Karpas-422 (cell line): ENCODE measurements around the gene CALU. TPM values are rescaled to one million over a fixed set of nuclear protein-coding genes. Genes with fewer than 3 reads are reported as not detected.

Source experiments
- DNase-seq: peaks from one replicate; pipeline ENCODE4 v3.0.0-alpha.2; 2015
- H2AFZ ChIP-seq: fragments of 200-600 bp; sonication (generic); 2 replicates; pipeline ENCODE4 v1.6.1; 2014; ENCODE audit warnings: antibody characterized with exemption, low read length, mixed read lengths
- H3K27ac ChIP-seq: fragments of 200-600 bp; sonication (generic); 2 replicates; pipeline ENCODE4 v1.5.1; 2014; ENCODE audit warnings: mild to moderate bottlenecking, low read length, moderate library complexity
- H3K27me3 ChIP-seq: fragments of 200-600 bp; sonication (generic); 2 replicates; pipeline ENCODE4 v1.6.1; 2014; ENCODE audit warnings: low read length, mixed read lengths
- H3K36me3 ChIP-seq: fragments of 200-600 bp; sonication (generic); 2 replicates; pipeline ENCODE4 v1.6.1; 2014; ENCODE audit warnings: low read length, mixed read lengths; ENCODE audit not compliant: insufficient read depth
- H3K4me1 ChIP-seq: fragments of 200-600 bp; sonication (generic); 2 replicates; pipeline ENCODE4 v1.6.1; 2014; ENCODE audit warnings: mild to moderate bottlenecking, low read length, mixed read lengths
- H3K4me2 ChIP-seq: fragments of 200-600 bp; sonication (generic); 2 replicates; pipeline ENCODE4 v1.6.1; 2014; ENCODE audit warnings: low read length, low read depth, mild to moderate bottlenecking; ENCODE audit not compliant: poor library complexity, severe bottlenecking
- H3K4me3 ChIP-seq: fragments of 200-600 bp; sonication (generic); 2 replicates; pipeline ENCODE4 v1.5.1; 2014; ENCODE audit warnings: mild to moderate bottlenecking, antibody characterized with exemption, low read length, mixed read lengths
- H3K79me2 ChIP-seq: fragments of 200-600 bp; sonication (generic); 2 replicates; pipeline ENCODE4 v1.6.1; 2014; ENCODE audit warnings: mild to moderate bottlenecking, low read length, mixed read lengths
- H3K9ac ChIP-seq: fragments of 200-600 bp; sonication (generic); 2 replicates; pipeline ENCODE4 v1.6.0; 2014; ENCODE audit warnings: low read length
- H3K9me2 ChIP-seq: fragments of 200-600 bp; sonication (generic), shearing (Covaris generic); replicated peaks from 2 replicates; pipeline ENCODE4 v1.6.0; 2014; ENCODE audit warnings: mild to moderate bottlenecking, low read length, moderate library complexity; ENCODE audit not compliant: insufficient read depth
- H3K9me3 ChIP-seq: fragments of 300-700, 200-600 bp; sonication (generic); 2 replicates; pipeline ENCODE4 v1.6.1; 2014; ENCODE audit warnings: low read length, mixed read lengths
- H4K20me1 ChIP-seq: fragments of 200-600 bp; sonication (generic); 2 replicates; pipeline ENCODE4 v1.6.1; 2014; ENCODE audit warnings: mild to moderate bottlenecking, antibody characterized with exemption, low read length, low read depth; ENCODE audit not compliant: insufficient read depth
- total RNA-seq: library from RNA; depleted of rRNA; stranded (reverse); fragments of >200 nt; shearing (Covaris generic); gene quantifications from 2 replicates; pipeline ENCODE4 v1.2.3, GENCODE V29; 2014; ENCODE audit warnings: low replicate concordance

Gene CALU
- total RNA-seq, 1 experiment from 2014 or later: 42.1 TPM

DNA sequence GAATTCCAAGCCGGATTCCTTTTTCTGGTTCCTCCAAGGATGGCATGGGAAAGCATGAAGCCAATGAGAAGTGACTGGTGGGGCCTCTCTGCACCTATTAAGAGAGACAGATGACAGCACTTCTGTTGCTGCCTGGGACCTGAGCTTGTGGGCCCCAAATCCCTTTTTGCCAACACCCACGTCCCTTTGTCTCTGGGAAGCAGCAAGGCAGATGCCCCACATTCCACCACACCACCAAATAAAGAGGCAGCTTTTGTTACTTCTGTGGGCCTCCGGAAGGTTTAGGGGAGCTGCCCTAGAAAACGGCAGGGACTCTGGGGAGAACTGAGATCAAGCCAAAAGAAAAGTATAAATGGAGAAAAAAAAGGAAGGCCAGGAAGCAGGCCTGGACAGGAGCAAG, 56.0 kb downstream of the CALU start:
- no peak overlapping the region for H3K4me2 ChIP-seq
- no peak overlapping the region for H2AFZ ChIP-seq
- H3K27me3 ChIP-seq: no peaks in the 10 kb centered on the region
- no peaks in the 10 kb centered on the region for H4K20me1 ChIP-seq
- peaks cover 5% of the 10 kb centered on the region; the same call in 1 of the 2 replicates for H3K79me2 ChIP-seq
- no peaks in the 10 kb centered on the region for H3K9me2 ChIP-seq
- no peak overlapping the region for H3K4me3 ChIP-seq
- no peak for DNase-seq
- no peaks in the 10 kb centered on the region for H3K9me3 ChIP-seq
- H3K36me3 ChIP-seq: no peaks in the 10 kb centered on the region
- peaks cover 22% of the 10 kb centered on the region for H3K4me1 ChIP-seq
- no peak overlapping the region for H3K27ac ChIP-seq
- no peak overlapping the region for H3K9ac ChIP-seq

DNA sequence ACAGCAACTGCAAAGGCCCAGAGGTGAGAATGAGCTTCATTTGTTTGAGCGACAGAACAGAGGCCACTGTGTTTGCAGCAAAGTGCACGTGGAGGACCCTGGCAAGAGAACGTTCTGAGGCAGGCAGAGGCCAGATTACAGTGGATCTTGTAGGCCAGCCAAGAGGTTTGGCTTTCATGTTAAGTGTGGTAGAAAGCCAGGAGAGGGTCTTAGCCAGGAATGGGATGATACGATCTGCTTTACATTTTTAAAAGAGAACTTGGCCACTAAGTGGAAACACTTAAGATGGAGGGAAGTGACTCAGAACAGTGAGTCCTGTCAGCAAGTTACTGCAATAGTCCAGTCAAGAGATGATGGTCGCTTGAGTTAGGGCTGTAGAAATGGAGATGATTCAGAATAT, 57.2 kb downstream of the CALU start:
- no peak for DNase-seq

DNA sequence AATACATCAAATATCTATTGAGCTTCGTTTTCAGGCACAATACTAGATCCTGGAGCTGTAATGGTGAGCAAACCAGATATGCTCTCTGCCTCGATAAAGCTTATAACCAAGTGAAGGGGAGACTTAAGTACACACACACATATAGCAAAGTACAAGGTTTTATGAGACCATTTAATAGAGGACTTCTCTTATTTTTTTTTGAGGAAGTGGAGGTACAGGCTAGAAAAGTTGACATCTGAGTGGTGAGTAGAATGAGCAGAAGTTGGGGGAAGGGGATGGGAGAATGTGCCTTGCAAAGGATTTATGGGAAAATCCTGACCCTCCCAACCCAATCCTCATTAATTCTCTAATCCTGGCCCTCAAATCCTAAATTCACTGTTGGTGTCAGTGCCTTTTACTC, 60.3 kb downstream of the CALU start:
- no peaks in the 10 kb centered on the region for H3K9me2 ChIP-seq
- no peaks in the 10 kb centered on the region for H4K20me1 ChIP-seq
- no peak overlapping the region for H2AFZ ChIP-seq
- H3K9me3 ChIP-seq: no peaks in the 10 kb centered on the region
- no peak overlapping the region for H3K4me3 ChIP-seq
- H3K79me2 ChIP-seq: no peaks in the 10 kb centered on the region
- no peak overlapping the region for H3K27ac ChIP-seq
- 0 out of 2 replicates have a peak, but pooled peaks cover 2% of the 10 kb centered on the region for H3K4me1 ChIP-seq
- DNase-seq: no peak
- no peak overlapping the region for H3K9ac ChIP-seq
- H3K27me3 ChIP-seq: no peaks in the 10 kb centered on the region
- H3K36me3 ChIP-seq: peaks cover 7% of the 10 kb centered on the region; the same call in 1 of the 2 replicates
- no peak overlapping the region for H3K4me2 ChIP-seq

More for the DNA sequence above, 57.2 kb downstream of the CALU start:
- no peak overlapping the region for H3K9ac ChIP-seq
- no peaks in the 10 kb centered on the region for H4K20me1 ChIP-seq
- H2AFZ ChIP-seq: no peak overlapping the region
- no peaks in the 10 kb centered on the region for H3K9me3 ChIP-seq
- peaks cover 6% of the 10 kb centered on the region; the same call in 1 of the 2 replicates for H3K36me3 ChIP-seq
- H3K27ac ChIP-seq: no peak overlapping the region
- H3K4me2 ChIP-seq: no peak overlapping the region
- no peak overlapping the region for H3K4me3 ChIP-seq
- no peaks in the 10 kb centered on the region for H3K27me3 ChIP-seq
- no peaks in the 10 kb centered on the region for H3K9me2 ChIP-seq
- H3K4me1 ChIP-seq: peaks cover 16% of the 10 kb centered on the region
- H3K79me2 ChIP-seq: peaks cover 5% of the 10 kb centered on the region; the same call in 1 of the 2 replicates

DNA sequence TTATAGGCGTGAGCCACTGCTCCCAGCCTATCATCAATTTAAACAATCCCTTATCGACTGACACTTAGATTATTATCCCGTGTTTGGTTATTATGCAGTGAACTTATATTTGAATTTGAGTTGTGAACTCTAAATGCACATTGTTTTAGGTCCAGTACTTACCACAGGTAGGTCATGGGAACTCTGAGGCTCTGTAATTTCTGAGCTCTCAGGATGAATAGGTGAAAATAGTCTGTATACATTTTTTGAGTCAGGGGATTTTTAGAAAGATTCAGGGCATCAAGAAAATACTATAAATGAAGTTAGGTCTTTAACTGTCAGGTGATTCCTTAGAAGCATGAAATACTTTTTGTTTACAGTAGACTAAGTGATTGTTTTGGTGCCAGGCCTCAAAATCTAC, 61.4 kb downstream of the CALU start:
- no peak overlapping the region for H3K4me2 ChIP-seq
- H3K4me3 ChIP-seq: no peak overlapping the region
- no peaks in the 10 kb centered on the region for H3K9me3 ChIP-seq
- no peaks in the 10 kb centered on the region for H3K79me2 ChIP-seq
- no peak overlapping the region for H3K27ac ChIP-seq
- no peaks in the 10 kb centered on the region for H3K9me2 ChIP-seq
- H3K9ac ChIP-seq: no peak overlapping the region
- no peak overlapping the region for H2AFZ ChIP-seq
- no peaks in the 10 kb centered on the region for H4K20me1 ChIP-seq
- no peaks in the 10 kb centered on the region for H3K27me3 ChIP-seq
- DNase-seq: no peak
- H3K36me3 ChIP-seq: peaks cover 7% of the 10 kb centered on the region; the same call in 1 of the 2 replicates
- H3K4me1 ChIP-seq: 0 out of 2 replicates have a peak, but pooled peaks cover 2% of the 10 kb centered on the region

DNA sequence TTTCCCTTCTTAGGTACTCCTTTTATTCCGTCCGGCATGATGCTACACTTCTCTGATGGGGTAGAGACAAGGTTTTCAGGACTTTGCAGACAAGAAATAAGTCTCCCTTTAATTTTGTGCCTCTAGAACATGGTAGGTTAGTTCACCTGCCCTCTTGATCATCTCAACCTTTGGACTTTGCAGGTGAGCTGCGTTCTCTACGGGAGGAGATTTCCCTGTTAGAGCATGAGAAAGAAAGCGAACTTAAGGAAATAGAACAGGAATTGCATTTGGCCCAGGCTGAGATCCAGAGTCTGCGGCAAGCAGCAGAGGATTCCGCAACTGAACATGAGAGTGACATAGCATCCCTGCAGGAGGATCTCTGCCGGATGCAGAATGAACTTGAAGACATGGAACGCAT, 61.8 kb downstream of the CALU start:
- Histone ChIP-seq H3K4me3 (no peak overlapping the region), H2AFZ (no peak overlapping the region), H3K79me2 (no peaks in the 10 kb centered on the region), H3K27me3 (no peaks in the 10 kb centered on the region), H3K9me3 (no peaks in the 10 kb centered on the region), H3K9me2 (no peaks in the 10 kb centered on the region), H3K4me1 (0 out of 2 replicates have a peak, but pooled peaks cover 2% of the 10 kb centered on the region), H3K4me2 (no peak overlapping the region), H4K20me1 (no peaks in the 10 kb centered on the region), H3K9ac (no peak overlapping the region), H3K27ac (no peak overlapping the region), H3K36me3 (peaks cover 7% of the 10 kb centered on the region; the same call in 1 of the 2 replicates)
- no peak for DNase-seq

DNA sequence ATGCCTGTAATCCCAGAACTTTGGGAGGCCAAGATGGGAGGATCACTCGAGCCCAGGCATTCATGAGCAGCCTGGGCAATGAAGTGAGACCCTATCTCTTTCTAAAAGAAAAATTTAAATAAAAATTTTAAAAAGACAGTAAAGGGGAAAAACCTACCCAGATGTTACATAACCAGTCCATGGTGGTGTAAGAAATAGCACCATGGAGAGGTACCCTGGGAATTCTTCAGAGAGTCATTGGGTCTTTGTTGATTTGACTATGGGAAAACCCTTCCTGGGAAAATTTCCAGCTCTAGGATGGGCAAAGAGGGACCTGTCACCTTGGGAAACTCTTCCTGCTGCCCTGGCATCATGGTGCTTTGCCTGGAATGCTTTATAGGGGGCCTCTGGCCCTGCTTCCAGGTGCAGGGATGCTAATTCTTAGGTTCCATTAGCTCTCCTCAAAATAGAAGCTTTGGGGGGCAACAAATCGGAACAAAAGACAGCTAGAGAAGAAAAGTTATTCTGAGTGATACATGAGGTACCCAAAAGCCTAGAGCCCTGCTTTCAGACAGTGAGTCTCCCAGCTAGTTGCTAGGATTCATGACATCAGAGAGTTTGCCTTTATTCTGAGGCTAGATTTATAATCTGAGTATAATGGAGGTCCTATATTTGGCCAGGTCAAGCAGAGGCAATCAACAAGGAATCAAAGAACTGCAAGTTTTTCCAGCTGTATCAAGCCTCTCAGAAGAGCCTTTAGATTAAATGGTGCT, 62.7 kb downstream of the CALU start:
- H3K27me3 ChIP-seq: no peaks in the 10 kb centered on the region
- H3K4me2 ChIP-seq: no peak overlapping the region
- no peaks in the 10 kb centered on the region for H3K9me3 ChIP-seq
- H3K4me1 ChIP-seq: 0 out of 2 replicates have a peak, but pooled peaks cover 2% of the 10 kb centered on the region
- H3K36me3 ChIP-seq: peaks cover 7% of the 10 kb centered on the region; the same call in 1 of the 2 replicates
- no peaks in the 10 kb centered on the region for H3K9me2 ChIP-seq
- no peak overlapping the region for H3K27ac ChIP-seq
- H3K4me3 ChIP-seq: no peak overlapping the region
- H3K9ac ChIP-seq: no peak overlapping the region
- H4K20me1 ChIP-seq: no peaks in the 10 kb centered on the region
- H3K79me2 ChIP-seq: no peaks in the 10 kb centered on the region
- no peak overlapping the region for H2AFZ ChIP-seq
- DNase-seq: no peak

DNA sequence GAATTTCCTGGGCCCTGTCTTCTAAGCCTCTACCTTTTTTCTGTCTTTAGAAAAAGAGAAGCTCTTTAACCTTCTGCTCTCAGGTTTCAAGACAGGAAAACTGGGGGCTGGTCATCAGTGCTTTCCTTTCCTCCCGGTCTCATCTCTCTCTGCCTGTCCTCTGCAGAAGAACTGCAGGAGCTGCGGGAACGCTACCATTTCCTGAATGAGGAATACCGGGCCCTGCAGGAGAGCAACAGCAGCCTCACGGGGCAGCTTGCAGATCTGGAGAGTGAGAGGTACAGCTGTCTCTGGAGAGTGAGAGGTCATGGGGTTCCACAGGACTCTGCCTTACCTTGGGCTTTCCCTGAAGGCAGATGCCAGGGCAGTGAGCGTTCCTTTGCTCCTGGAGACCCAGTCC, 65.3 kb downstream of the CALU start:
- Histone ChIP-seq H3K4me1 (no peaks in the 10 kb centered on the region), H3K79me2 (no peaks in the 10 kb centered on the region), H3K4me3 (no peak overlapping the region), H3K27ac (no peak overlapping the region), H4K20me1 (no peaks in the 10 kb centered on the region), H3K9me2 (no peaks in the 10 kb centered on the region), H2AFZ (no peak overlapping the region), H3K4me2 (no peak overlapping the region), H3K9me3 (no peaks in the 10 kb centered on the region), H3K36me3 (peaks cover 12% of the 10 kb centered on the region; the same call in 1 of the 2 replicates), H3K27me3 (no peaks in the 10 kb centered on the region), H3K9ac (no peak overlapping the region)
- no peak for DNase-seq

DNA sequence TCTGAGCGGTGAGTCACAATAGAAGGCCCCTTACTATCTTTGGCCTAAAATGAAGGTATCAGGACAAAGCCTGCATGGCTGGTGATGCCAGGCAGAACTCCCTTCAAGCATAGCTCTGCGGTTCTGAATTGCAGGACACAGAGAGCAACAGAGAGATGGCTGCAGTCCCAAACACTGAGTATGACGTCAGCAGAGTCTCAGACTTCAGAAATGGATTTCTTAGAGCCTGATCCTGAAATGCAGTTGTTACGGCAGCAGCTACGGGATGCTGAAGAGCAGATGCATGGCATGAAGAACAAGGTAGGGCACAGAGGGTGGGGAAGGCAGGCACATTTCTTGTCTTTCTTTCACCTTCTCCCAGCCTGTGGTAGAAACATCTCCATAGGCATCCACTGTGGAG, 66.1 kb downstream of the CALU start:
- no peak for DNase-seq
- no peak overlapping the region for H3K4me3 ChIP-seq
- H3K79me2 ChIP-seq: no peaks in the 10 kb centered on the region
- H3K9me2 ChIP-seq: no peaks in the 10 kb centered on the region
- H3K9me3 ChIP-seq: no peaks in the 10 kb centered on the region
- H3K27ac ChIP-seq: no peak overlapping the region
- peaks cover 12% of the 10 kb centered on the region; the same call in 1 of the 2 replicates for H3K36me3 ChIP-seq
- H2AFZ ChIP-seq: no peak overlapping the region
- no peak overlapping the region for H3K9ac ChIP-seq
- H3K4me1 ChIP-seq: no peaks in the 10 kb centered on the region
- H3K27me3 ChIP-seq: no peaks in the 10 kb centered on the region
- H3K4me2 ChIP-seq: no peak overlapping the region
- no peaks in the 10 kb centered on the region for H4K20me1 ChIP-seq
